ENCODE data around the gene RHOJ.
"Not testable (repeated sequence)": the region's sequence is repeated elsewhere in the genome, so short reads cannot be mapped to it uniquely, and the experiment has no call there.

Gene RHOJ

GRCh38 chr14:63301891-63302534, 97.8 kb downstream of the RHOJ start:
- DNase-seq: no peak

GRCh38 chr14:63304429-63304828, 100.2 kb downstream of the RHOJ start:
- DNase-seq: not testable (repeated sequence)

- no peak for DNase-seq
Observed at GRCh38 chr14:63308723-63309317, 104.6 kb downstream of the RHOJ start.

DNA sequence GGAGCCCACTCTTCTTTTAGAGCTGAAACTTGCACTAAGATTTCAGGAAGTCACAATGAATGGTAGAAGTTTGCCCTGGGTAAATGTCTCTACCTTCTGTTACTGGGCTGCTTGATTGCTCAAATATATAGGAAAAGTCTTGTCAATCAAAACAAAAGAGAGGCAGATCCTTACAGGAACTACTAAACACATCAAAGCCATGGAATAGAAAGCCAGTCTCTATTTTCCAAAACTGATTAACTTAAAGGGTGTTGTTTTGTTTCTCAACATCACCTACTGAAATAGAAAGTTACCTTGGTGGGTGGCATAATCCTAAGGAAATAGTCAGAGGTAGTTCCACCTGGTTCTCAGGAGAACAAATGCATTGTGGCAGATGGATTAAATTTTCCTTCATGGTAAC, 114.6 kb downstream of the RHOJ start, which contains the start of gene GPHB5:
Gene GPHB5, minus strand, starts transcription at position 101 of the 400 bp plus-strand sequence. CDS start 1,086 bp downstream, outside the sequence.
- no peak for DNase-seq

GRCh38 chr14:63322472-63322871, 118.2 kb downstream of the RHOJ start:
- no peak for DNase-seq

DNA sequence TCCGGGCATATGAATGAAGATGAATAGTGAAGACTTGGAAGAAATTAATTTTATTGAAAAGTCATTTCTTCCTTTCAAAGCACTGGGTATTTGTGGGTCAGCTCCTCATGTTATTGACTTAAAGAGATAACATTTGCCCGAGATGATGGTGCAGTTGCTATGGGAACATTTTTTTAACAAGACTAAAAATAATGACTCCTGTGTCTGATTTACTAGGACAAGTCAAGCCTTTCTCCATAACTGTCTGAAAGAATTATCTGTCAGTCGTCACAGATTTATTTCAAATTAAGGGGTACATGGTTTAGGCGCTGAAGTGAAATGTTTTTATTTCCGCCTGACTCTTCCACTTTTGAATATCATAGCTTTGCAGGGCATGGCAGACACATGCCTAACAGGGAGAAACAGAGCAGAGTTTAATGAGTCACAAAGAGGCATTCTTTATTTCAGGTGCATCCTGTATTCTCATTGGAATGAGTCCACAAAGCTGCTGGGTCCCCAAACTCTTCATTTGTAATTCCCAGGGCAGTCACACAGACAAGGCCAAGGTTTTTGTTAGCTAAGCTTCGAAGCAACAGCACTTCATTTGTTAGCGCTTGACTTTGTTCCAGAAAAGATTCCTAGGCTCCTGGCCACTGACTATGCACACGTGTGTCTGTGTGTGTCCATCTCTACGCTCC, 118.8 kb downstream of the RHOJ start:
- DNase-seq: no peak

- no peak for DNase-seq
Observed at GRCh38 chr14:63326840-63327239, 122.6 kb downstream of the RHOJ start.

- no peak for DNase-seq
Observed at GRCh38 chr14:63328787-63329737, 124.8 kb downstream of the RHOJ start.

- no peak for DNase-seq
Observed at GRCh38 chr14:63342371-63342770, 138.1 kb downstream of the RHOJ start.
